K562 (cell line): ENCODE results near the gene PARK7. TPM values are rescaled to one million over a fixed set of nuclear protein-coding genes. Genes with fewer than 3 reads are reported as not detected.

Source experiments
- ARNT ChIP-seq, 2 experiments: fragments of 450-650 bp; IDR thresholded peaks; 2 replicates each; pipeline ENCODE4 v1.6.1; 2016; ENCODE audit warnings: mild to moderate bottlenecking in 1 of 2
- BRF1 ChIP-seq: IDR thresholded peaks from 3 replicates; pipeline ENCODE4 v1.6.1; 2011; ENCODE audit warnings: borderline replicate concordance, mild to moderate bottlenecking; ENCODE audit not compliant: insufficient read length; ENCODE audit errors: extremely low read depth
- CBFB ChIP-seq: sonication (generic); formaldehyde crosslinking; IDR thresholded peaks from 2 replicates; pipeline ENCODE4 v1.4.0; 2020; ENCODE audit warnings: mild to moderate bottlenecking, missing genetic modification reagents
- CBX3 ChIP-seq, 2 experiments: IDR thresholded peaks; 1 replicate in 1 of 2; 2 replicates in 1 of 2; pipeline ENCODE4 v1.6.1; 2012; ENCODE audit warnings: inconsistent platforms in 2 of 2, low read length in 2 of 2, borderline replicate concordance in 1 of 2, control low read depth in 1 of 2
- HCFC1 ChIP-seq: IDR thresholded peaks from 2 replicates; pipeline ENCODE4 v1.6.1; 2012; ENCODE audit warnings: low read depth, low read length, improper control_type of control experiment
- HNRNPK ChIP-seq: fragments of 200-400 bp; formaldehyde crosslinking; IDR thresholded peaks from one replicate; pipeline ENCODE4 v1.6.1; 2018; ENCODE audit warnings: mild to moderate bottlenecking, low read depth, low read length; ENCODE audit not compliant: poor library complexity, severe bottlenecking
- MAFF ChIP-seq: IDR thresholded peaks from 2 replicates; pipeline ENCODE4 v1.6.1; 2012; ENCODE audit warnings: low read length, improper control_type of control experiment
- NBN ChIP-seq: fragments of 450-650 bp; IDR thresholded peaks from 2 replicates; pipeline ENCODE4 v1.6.1; 2016; ENCODE audit warnings: low read depth, mild to moderate bottlenecking
- OTX1 ChIP-seq: fragments of 450-650 bp; formaldehyde crosslinking; IDR thresholded peaks from 2 replicates; pipeline ENCODE4 v1.4.0; 2022; ENCODE audit warnings: mild to moderate bottlenecking
- SMARCA5 ChIP-seq: fragments of 450-650 bp; IDR thresholded peaks from 2 replicates; pipeline ENCODE4 v1.6.1; 2016
- SMARCB1 ChIP-seq: IDR thresholded peaks from 2 replicates; pipeline ENCODE4 v1.6.1; 2011; ENCODE audit warnings: improper control_type of control experiment, low read depth; ENCODE audit not compliant: insufficient read length
- SOX6 ChIP-seq: fragments of 450-650 bp; IDR thresholded peaks from 2 replicates; pipeline ENCODE4 v1.6.1; 2014; ENCODE audit warnings: mild to moderate bottlenecking
- SP1 ChIP-seq: sonication (generic); formaldehyde crosslinking; IDR thresholded peaks from 2 replicates; pipeline ENCODE4 v1.8.1; 2022; ENCODE audit warnings: mild to moderate bottlenecking, missing genetic modification reagents
- SP2 ChIP-seq: IDR thresholded peaks from 2 replicates; pipeline ENCODE4 v1.6.1; 2011; ENCODE audit warnings: mild to moderate bottlenecking, low read depth, low read length, moderate library complexity; ENCODE audit not compliant: poor library complexity, severe bottlenecking; ENCODE audit errors: extremely low read depth
- TBP ChIP-seq: optimal IDR thresholded peaks from 2 replicates; pipeline ENCODE3; 2011; ENCODE audit warnings: low read depth, low read length, improper control_type of control experiment
- ZNF316 ChIP-seq: fragments of 450-650 bp; IDR thresholded peaks from 2 replicates; pipeline ENCODE4 v1.6.1; 2016
- ZNF589 ChIP-seq: fragments of 200-800 bp; sonication (Bioruptor generic); IDR thresholded peaks from 2 replicates; pipeline ENCODE4 v1.6.1; 2016; ENCODE audit warnings: low read depth, missing genetic modification characterization, missing compliant biosample characterization
- ZNF696 ChIP-seq: fragments of 250-450 bp; sonication (Bioruptor Pico); conservative IDR thresholded peaks from 2 replicates; pipeline ENCODE4 v1.4.0; 2020; ENCODE audit warnings: mild to moderate bottlenecking, moderate library complexity
- polyA plus RNA-seq, 8 experiments: library from polyadenylated mRNA; depleted of rRNA in 4 of 8; stranded (reverse) in 5 of 8; unstranded in 3 of 8; fragments of >200 nt; fragmentation: Nextera tagmentation in 2 of 8; fragmentation: Illumina TruSeq in 1 of 8; extraction: Ambion mirVana in 2 of 8; extraction: Trizol in 1 of 8; gene quantifications; 2 replicates each; pipeline versions ENCODE4 v1.2.1 to v1.2.3, GENCODE V29; 2011 to 2014; ENCODE audit warnings: inconsistent platforms in 1 of 8, missing spikeins in 1 of 8
- total RNA-seq, 7 experiments: library from RNA; depleted of rRNA in 6 of 7; stranded (reverse); fragments of >200 nt in 6 of 7; fragmentation: Illumina TruSeq in 2 of 7; extraction: Trizol in 2 of 7; gene quantifications; 2 replicates each; pipeline versions ENCODE4 v1.2.1 to v1.2.3, GENCODE V29; 2011 to 2021; ENCODE audit warnings: low replicate concordance in 1 of 7
- TF ChIP-seq, protein P1 (sequence below): fragments of 250-450 bp; sonication (Bioruptor Pico); IDR thresholded peaks from 2 replicates; pipeline ENCODE4 v1.4.0; 2020
- TF ChIP-seq, protein P2 (sequence below), 2 experiments: fragments of 450-650 bp in 1 of 2; IDR thresholded peaks; 2 replicates each; pipeline ENCODE4 v1.6.1; 2011 to 2017; ENCODE audit warnings: low read depth in 2 of 2, antibody characterized with exemption in 1 of 2, borderline replicate concordance in 1 of 2, low read length in 1 of 2, mild to moderate bottlenecking in 1 of 2, mixed read lengths in 1 of 2; ENCODE audit not compliant: control insufficient read depth in 1 of 2

The PARK7 gene
- total and polyA plus RNA-seq, 9 of the 15 experiments (the other 6 are each of a cell fraction or from before 2014, with no cell fraction given) = 374 to 1,298 (median 484) TPM

DNA sequence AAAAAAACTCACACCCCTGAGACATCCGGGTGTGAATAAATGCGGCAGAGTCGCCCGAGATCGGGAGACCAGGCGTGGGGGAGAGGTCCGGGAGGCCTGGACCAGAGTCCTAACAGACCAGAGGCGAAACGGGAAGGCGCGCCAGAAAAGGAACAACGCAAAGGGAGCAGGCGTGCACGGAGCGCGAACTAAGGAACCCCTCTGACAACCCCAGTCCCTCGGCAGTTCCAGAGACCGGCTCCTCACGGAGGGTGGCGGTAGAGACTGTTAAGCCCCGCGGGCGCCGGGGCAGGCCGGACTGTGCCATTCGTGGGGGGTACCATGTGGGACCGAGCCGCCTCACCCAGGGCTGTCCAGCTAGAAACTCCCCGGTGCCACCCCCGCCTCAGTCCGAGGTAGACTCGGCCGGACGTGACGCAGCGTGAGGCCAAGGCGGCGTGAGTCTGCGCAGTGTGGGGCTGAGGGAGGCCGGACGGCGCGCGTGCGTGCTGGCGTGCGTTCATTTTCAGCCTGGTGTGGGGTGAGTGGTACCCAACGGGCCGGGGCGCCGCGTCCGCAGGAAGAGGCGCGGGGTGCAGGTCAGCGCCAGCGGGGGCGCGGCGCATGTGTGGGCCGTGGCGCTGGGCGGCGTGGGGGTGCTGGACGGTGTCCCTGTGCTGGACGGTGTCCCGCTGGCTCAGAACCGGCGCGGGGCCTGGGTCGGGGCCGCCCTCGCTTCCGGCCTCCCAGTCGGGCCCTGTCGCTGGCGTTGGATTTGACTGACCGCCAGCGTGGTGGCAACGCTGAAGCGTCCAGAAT is at the start of gene PARK7 (continued):
- TF ChIP-seq NBN (peak; percentile 85), SMARCB1 (no peak), HCFC1 (peak; percentile 75), MAFF (peak; percentile 71; the same call in 1 of the 2 replicates), ZNF696 (CRISPR knock-in tag) (no peak), HNRNPK (no peak), ZNF589 (CRISPR knock-in tag) (no peak; the same call in 1 of the 2 replicates), ZNF316 (no peak; the same call in 1 of the 2 replicates), SMARCA5 (no peak), TBP (peak; percentile 98), OTX1 (peak; percentile 61; the same call in 1 of the 2 replicates), CBX3 (IDR thresholded peaks at IDR 0.05; ENCODE audit: borderline replicate concordance in 1 of 2, low read length in 2 of 2) (no peak), CBFB (CRISPR knock-in tag) (no peak), SP2 (no peak), SP1 (CRISPR knock-in tag) (peak; percentile 96), BRF1 (no peak), ARNT (IDR thresholded peaks at IDR 0.05) (no peak; a peak in 1 of 4 replicates), SOX6 (no peak; the same call in 1 of the 2 replicates)
- TF ChIP-seq, protein P1, sequence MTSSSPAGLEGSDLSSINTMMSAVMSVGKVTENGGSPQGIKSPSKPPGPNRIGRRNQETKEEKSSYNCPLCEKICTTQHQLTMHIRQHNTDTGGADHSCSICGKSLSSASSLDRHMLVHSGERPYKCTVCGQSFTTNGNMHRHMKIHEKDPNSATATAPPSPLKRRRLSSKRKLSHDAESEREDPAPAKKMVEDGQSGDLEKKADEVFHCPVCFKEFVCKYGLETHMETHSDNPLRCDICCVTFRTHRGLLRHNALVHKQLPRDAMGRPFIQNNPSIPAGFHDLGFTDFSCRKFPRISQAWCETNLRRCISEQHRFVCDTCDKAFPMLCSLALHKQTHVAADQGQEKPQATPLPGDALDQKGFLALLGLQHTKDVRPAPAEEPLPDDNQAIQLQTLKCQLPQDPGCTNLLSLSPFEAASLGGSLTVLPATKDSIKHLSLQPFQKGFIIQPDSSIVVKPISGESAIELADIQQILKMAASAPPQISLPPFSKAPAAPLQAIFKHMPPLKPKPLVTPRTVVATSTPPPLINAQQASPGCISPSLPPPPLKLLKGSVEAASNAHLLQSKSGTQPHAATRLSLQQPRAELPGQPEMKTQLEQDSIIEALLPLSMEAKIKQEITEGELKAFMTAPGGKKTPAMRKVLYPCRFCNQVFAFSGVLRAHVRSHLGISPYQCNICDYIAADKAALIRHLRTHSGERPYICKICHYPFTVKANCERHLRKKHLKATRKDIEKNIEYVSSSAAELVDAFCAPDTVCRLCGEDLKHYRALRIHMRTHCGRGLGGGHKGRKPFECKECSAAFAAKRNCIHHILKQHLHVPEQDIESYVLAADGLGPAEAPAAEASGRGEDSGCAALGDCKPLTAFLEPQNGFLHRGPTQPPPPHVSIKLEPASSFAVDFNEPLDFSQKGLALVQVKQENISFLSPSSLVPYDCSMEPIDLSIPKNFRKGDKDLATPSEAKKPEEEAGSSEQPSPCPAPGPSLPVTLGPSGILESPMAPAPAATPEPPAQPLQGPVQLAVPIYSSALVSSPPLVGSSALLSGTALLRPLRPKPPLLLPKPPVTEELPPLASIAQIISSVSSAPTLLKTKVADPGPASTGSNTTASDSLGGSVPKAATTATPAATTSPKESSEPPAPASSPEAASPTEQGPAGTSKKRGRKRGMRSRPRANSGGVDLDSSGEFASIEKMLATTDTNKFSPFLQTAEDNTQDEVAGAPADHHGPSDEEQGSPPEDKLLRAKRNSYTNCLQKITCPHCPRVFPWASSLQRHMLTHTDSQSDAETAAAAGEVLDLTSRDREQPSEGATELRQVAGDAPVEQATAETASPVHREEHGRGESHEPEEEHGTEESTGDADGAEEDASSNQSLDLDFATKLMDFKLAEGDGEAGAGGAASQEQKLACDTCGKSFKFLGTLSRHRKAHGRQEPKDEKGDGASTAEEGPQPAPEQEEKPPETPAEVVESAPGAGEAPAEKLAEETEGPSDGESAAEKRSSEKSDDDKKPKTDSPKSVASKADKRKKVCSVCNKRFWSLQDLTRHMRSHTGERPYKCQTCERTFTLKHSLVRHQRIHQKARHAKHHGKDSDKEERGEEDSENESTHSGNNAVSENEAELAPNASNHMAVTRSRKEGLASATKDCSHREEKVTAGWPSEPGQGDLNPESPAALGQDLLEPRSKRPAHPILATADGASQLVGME = peak; percentile 98
- TF ChIP-seq, protein P2, sequence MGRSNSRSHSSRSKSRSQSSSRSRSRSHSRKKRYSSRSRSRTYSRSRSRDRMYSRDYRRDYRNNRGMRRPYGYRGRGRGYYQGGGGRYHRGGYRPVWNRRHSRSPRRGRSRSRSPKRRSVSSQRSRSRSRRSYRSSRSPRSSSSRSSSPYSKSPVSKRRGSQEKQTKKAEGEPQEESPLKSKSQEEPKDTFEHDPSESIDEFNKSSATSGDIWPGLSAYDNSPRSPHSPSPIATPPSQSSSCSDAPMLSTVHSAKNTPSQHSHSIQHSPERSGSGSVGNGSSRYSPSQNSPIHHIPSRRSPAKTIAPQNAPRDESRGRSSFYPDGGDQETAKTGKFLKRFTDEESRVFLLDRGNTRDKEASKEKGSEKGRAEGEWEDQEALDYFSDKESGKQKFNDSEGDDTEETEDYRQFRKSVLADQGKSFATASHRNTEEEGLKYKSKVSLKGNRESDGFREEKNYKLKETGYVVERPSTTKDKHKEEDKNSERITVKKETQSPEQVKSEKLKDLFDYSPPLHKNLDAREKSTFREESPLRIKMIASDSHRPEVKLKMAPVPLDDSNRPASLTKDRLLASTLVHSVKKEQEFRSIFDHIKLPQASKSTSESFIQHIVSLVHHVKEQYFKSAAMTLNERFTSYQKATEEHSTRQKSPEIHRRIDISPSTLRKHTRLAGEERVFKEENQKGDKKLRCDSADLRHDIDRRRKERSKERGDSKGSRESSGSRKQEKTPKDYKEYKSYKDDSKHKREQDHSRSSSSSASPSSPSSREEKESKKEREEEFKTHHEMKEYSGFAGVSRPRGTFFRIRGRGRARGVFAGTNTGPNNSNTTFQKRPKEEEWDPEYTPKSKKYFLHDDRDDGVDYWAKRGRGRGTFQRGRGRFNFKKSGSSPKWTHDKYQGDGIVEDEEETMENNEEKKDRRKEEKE (IDR thresholded peaks at IDR 0.05; ENCODE audit: borderline replicate concordance in 1 of 2, control insufficient read depth in 1 of 2, low read depth in 2 of 2, low read length in 1 of 2) = peak; percentile 27 to 97; a peak in 3 of 4 replicates
